HCT116 (cell line): ENCODE measurements around the gene FBXO47. TPM values are rescaled to one million over a fixed set of nuclear protein-coding genes. Genes with fewer than 3 reads are reported as not detected.

Source experiments
- ATAC-seq: fragments of 200-7000 bp; cut with Tn5 transposase; 2 replicates; pipeline ENCODE4 v1.9.1; 2020; ENCODE audit warnings: mild to moderate bottlenecking, moderate library complexity
- BruUV-seq: library from RNA; stranded (reverse); fragments of 400-500 nt; replicated peaks from 2 replicates; lab custom pipeline; 2021; lab: Mats Ljungman, UMichigan
- CTCF ChIA-PET: fragments of 300-600 bp; sonication (Branson Sonifier 250); formaldehyde crosslinking; loops from one replicate; lab custom pipeline; 2021; ENCODE audit warnings: antibody characterized with exemption; lab: Charles Lee
- POLR2A ChIA-PET: fragments of 300-600, 350-600 bp; sonication (Branson Sonifier 250); formaldehyde crosslinking; loops from one replicate; lab custom pipeline; 2021; ENCODE audit warnings: antibody characterized with exemption; lab: Charles Lee
- RAD21 ChIA-PET, 2 experiments: fragments of 300-600 bp; sonication (Branson Sonifier 250); formaldehyde crosslinking; loops; one replicate each; lab custom pipeline; 2023; ENCODE audit warnings: low total read pairs in 2 of 2; ENCODE audit not compliant: uncharacterized antibody in 2 of 2, unreplicated experiment in 2 of 2, low non-redundant PET in 1 of 2; lab: Charles Lee
- DNase-seq: peaks from one replicate; pipeline ENCODE4 v3.0.0-alpha.2; 2010; ENCODE audit warnings: low read depth, low spot score
- H2AFZ ChIP-seq: fragments of 200-600 bp; shearing (Covaris generic), sonication (generic); 2 replicates; pipeline ENCODE4 v1.6.1; 2017; ENCODE audit warnings: low read depth, mixed run types, mixed read lengths, antibody characterized with exemption, low read length; ENCODE audit not compliant: poor library complexity, severe bottlenecking
- H3K27ac ChIP-seq: 2 replicates; pipeline ENCODE4 v1.5.1; 2012; ENCODE audit warnings: low read depth, low read length
- H3K27me3 ChIP-seq: fragments of 200-600 bp; sonication (generic); 2 replicates; pipeline ENCODE4 v1.6.1; 2016; ENCODE audit warnings: mixed run types, low read length, mixed read lengths; ENCODE audit not compliant: insufficient read depth
- H3K36me3 ChIP-seq, 2 experiments: fragments of 200-500 bp in 1 of 2; fragments of 200-600 bp in 1 of 2; sonication (Bioruptor generic) in 1 of 2; sonication (generic) in 1 of 2; 2 replicates each; pipeline versions ENCODE4 v1.5.1 to v1.6.1; 2014 to 2016; ENCODE audit warnings: low read length in 2 of 2, inconsistent platforms in 1 of 2, mixed read lengths in 1 of 2, mixed run types in 1 of 2; ENCODE audit not compliant: insufficient read depth in 2 of 2, control insufficient read depth in 1 of 2
- H3K4me1 ChIP-seq, 2 experiments: fragments of 200-600 bp in 1 of 2; sonication (generic) in 1 of 2; 2 replicates each; pipeline versions ENCODE4 v1.5.1 to v1.6.1; 2012 to 2017; ENCODE audit warnings: low read length in 2 of 2, inconsistent platforms in 1 of 2, mild to moderate bottlenecking in 1 of 2, mixed read lengths in 1 of 2, mixed run types in 1 of 2, moderate library complexity in 1 of 2; ENCODE audit not compliant: insufficient read depth in 2 of 2, control insufficient read depth in 1 of 2
- H3K4me2 ChIP-seq: fragments of 200-600 bp; sonication (generic); 2 replicates; pipeline ENCODE4 v1.6.1; 2017; ENCODE audit warnings: mixed run types, low read length, mixed read lengths
- H3K4me3 ChIP-seq, 2 experiments: fragments of 200-600 bp in 1 of 2; sonication (generic) in 1 of 2; replicated peaks in 1 of 2; 2 replicates each; pipeline ENCODE4 v1.5.1; 2011 to 2016; ENCODE audit warnings: low read length in 2 of 2, control low read depth in 1 of 2, low read depth in 1 of 2, mild to moderate bottlenecking in 1 of 2, mixed read lengths in 1 of 2, mixed run types in 1 of 2
- H3K79me2 ChIP-seq: fragments of 200-600 bp; sonication (generic); 2 replicates; pipeline ENCODE4 v1.6.1; 2017; ENCODE audit warnings: mild to moderate bottlenecking, mixed run types, low read length, moderate library complexity, mixed read lengths; ENCODE audit not compliant: insufficient read depth
- H3K9ac ChIP-seq: fragments of 200-600 bp; sonication (generic); 2 replicates; pipeline ENCODE4 v1.6.1; 2016; ENCODE audit warnings: low read length, mixed read lengths
- H3K9me2 ChIP-seq: fragments of 200-600 bp; sonication (generic), shearing (Covaris generic); 2 replicates; pipeline ENCODE4 v1.6.1; 2017; ENCODE audit warnings: mixed run types, mild to moderate bottlenecking, moderate library complexity; ENCODE audit not compliant: insufficient read depth
- H3K9me3 ChIP-seq, 2 experiments: fragments of 200-500 bp in 1 of 2; fragments of 200-600 bp in 1 of 2; sonication (Bioruptor generic) in 1 of 2; sonication (generic) in 1 of 2; 2 replicates each; pipeline ENCODE4 v1.6.1; 2014 to 2017; ENCODE audit warnings: low read length in 2 of 2, mixed read lengths in 2 of 2, inconsistent platforms in 1 of 2, low read depth in 1 of 2, mild to moderate bottlenecking in 1 of 2, mixed run types in 1 of 2, moderate library complexity in 1 of 2; ENCODE audit not compliant: control insufficient read depth in 1 of 2, insufficient read depth in 1 of 2
- H4K20me1 ChIP-seq: fragments of 200-600 bp; sonication (generic), shearing (Covaris generic); 2 replicates; pipeline ENCODE4 v1.6.1; 2017; ENCODE audit warnings: mixed run types, mild to moderate bottlenecking, moderate library complexity; ENCODE audit not compliant: insufficient read depth
- EGR1 ChIP-seq: IDR thresholded peaks from 2 replicates; pipeline ENCODE4 v1.6.1; 2012; ENCODE audit warnings: low read depth
- ELF1 ChIP-seq: IDR thresholded peaks from 2 replicates; pipeline ENCODE4 v1.6.1; 2012; ENCODE audit warnings: low read depth, borderline replicate concordance
- EZH2 ChIP-seq: fragments of 200-600 bp; sonication (generic); IDR thresholded peaks from 2 replicates; pipeline ENCODE4 v1.6.1; 2017; ENCODE audit warnings: antibody characterized with exemption, mixed run types
- FOSL1 ChIP-seq: IDR thresholded peaks from 2 replicates; pipeline ENCODE4 v1.6.1; 2012; ENCODE audit warnings: low read depth
- JUND ChIP-seq: IDR thresholded peaks from 2 replicates; pipeline ENCODE4 v1.6.1; 2012
- POLR2A ChIP-seq: IDR thresholded peaks from 2 replicates; pipeline ENCODE4 v1.7.0; 2011; ENCODE audit warnings: borderline replicate concordance; ENCODE audit not compliant: insufficient read depth, insufficient read length; ENCODE audit errors: extremely low read depth
- RAD21 ChIP-seq: IDR thresholded peaks from 2 replicates; pipeline ENCODE4 v1.6.1; 2012; ENCODE audit warnings: low read depth, mild to moderate bottlenecking
- SRF ChIP-seq: IDR thresholded peaks from 2 replicates; pipeline ENCODE4 v1.6.1; 2012; ENCODE audit warnings: low read depth
- TCF7L2 ChIP-seq: IDR thresholded peaks from 2 replicates; pipeline ENCODE4 v1.7.0; 2011; ENCODE audit warnings: borderline replicate concordance, inconsistent platforms; ENCODE audit not compliant: insufficient read depth, insufficient read length; ENCODE audit errors: extremely low read depth
- ZFX ChIP-seq: fragments of 450-650 bp; IDR thresholded peaks from 2 replicates; pipeline ENCODE4 v1.6.1; 2017
- ZNF274 ChIP-seq: fragments of 200-500 bp; sonication (Bioruptor generic); IDR thresholded peaks from 2 replicates; pipeline ENCODE4 v1.6.1; 2014; ENCODE audit warnings: mild to moderate bottlenecking, low read depth, low read length, inconsistent platforms
- intact Hi-C: fragments of 100-400 bp; cut with micrococcal nuclease; formaldehyde crosslinking; loops from 2 replicates; pipeline ENCODE4 v1.10.0; 2022
- total RNA-seq: library from RNA; stranded (reverse); gene quantifications from one replicate; pipeline ENCODE4 v1.2.1, GENCODE V29; 2021; ENCODE audit not compliant: unreplicated experiment
- TF ChIP-seq, protein P1 (sequence below): IDR thresholded peaks from 2 replicates; pipeline ENCODE4 v1.6.1; 2012; ENCODE audit warnings: low read depth
- TF ChIP-seq, protein P2 (sequence below): IDR thresholded peaks from 2 replicates; pipeline ENCODE4 v1.6.1; 2011; ENCODE audit warnings: mild to moderate bottlenecking, low read length, moderate library complexity; ENCODE audit not compliant: insufficient replicate concordance; ENCODE audit errors: extremely low read depth

FBXO47 gene
- total RNA-seq, 1 experiment from 2014 or later = not detected

DNA sequence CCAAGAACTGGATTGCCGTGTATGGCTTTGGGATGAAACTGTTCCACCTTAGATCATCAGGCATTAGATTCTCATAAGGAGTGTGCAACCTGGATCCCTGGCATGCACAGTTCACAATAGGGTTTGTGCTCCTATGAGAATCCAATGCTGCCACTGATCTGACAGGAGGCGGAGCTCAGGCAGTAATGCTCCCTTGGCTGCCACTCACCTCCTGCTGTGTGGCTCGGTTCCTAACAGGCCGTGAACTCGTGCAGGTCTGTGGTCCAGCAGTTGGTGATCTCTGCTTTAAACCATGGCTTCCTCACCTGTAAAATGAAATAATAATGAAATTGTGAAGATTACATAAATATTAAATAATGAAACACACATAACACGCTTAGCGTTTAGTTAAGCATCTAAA lies 45.5 kb upstream of the FBXO47 start:
- Histone ChIP-seq H2AFZ (no peak overlapping the region), H3K9me2 (no peaks in the 10 kb centered on the region), H3K4me1 (peaks cover 8 to 12% of the 10 kb centered on the region in 2 experiments; a peak in 3 of 4 replicates), H3K4me3 (no peak overlapping the region), H3K27me3 (no peaks in the 10 kb centered on the region), H3K36me3 (no peaks in the 10 kb centered on the region), H4K20me1 (no peaks in the 10 kb centered on the region), H3K4me2 (no peak overlapping the region), H3K9ac (no peak overlapping the region), H3K9me3 (no peaks in the 10 kb centered on the region), H3K27ac (no peak overlapping the region), H3K79me2 (no peaks in the 10 kb centered on the region)
- intact Hi-C loops = no loop called here
- ChIA-PET RAD21 (no interaction called here), CTCF (no interaction called here), POLR2A (no interaction called here)
- no peak for ATAC-seq
- DNase-seq = no peak
- TF ChIP-seq ZNF274 (no peak), JUND (no peak), FOSL1 (no peak), POLR2A (no peak), EZH2 (no peak), SRF (no peak), TCF7L2 (no peak), ZFX (no peak), RAD21 (no peak), EGR1 (no peak), ELF1 (no peak)
- TF ChIP-seq, protein P1, sequence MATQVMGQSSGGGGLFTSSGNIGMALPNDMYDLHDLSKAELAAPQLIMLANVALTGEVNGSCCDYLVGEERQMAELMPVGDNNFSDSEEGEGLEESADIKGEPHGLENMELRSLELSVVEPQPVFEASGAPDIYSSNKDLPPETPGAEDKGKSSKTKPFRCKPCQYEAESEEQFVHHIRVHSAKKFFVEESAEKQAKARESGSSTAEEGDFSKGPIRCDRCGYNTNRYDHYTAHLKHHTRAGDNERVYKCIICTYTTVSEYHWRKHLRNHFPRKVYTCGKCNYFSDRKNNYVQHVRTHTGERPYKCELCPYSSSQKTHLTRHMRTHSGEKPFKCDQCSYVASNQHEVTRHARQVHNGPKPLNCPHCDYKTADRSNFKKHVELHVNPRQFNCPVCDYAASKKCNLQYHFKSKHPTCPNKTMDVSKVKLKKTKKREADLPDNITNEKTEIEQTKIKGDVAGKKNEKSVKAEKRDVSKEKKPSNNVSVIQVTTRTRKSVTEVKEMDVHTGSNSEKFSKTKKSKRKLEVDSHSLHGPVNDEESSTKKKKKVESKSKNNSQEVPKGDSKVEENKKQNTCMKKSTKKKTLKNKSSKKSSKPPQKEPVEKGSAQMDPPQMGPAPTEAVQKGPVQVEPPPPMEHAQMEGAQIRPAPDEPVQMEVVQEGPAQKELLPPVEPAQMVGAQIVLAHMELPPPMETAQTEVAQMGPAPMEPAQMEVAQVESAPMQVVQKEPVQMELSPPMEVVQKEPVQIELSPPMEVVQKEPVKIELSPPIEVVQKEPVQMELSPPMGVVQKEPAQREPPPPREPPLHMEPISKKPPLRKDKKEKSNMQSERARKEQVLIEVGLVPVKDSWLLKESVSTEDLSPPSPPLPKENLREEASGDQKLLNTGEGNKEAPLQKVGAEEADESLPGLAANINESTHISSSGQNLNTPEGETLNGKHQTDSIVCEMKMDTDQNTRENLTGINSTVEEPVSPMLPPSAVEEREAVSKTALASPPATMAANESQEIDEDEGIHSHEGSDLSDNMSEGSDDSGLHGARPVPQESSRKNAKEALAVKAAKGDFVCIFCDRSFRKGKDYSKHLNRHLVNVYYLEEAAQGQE = no peak
- TF ChIP-seq, protein P2, sequence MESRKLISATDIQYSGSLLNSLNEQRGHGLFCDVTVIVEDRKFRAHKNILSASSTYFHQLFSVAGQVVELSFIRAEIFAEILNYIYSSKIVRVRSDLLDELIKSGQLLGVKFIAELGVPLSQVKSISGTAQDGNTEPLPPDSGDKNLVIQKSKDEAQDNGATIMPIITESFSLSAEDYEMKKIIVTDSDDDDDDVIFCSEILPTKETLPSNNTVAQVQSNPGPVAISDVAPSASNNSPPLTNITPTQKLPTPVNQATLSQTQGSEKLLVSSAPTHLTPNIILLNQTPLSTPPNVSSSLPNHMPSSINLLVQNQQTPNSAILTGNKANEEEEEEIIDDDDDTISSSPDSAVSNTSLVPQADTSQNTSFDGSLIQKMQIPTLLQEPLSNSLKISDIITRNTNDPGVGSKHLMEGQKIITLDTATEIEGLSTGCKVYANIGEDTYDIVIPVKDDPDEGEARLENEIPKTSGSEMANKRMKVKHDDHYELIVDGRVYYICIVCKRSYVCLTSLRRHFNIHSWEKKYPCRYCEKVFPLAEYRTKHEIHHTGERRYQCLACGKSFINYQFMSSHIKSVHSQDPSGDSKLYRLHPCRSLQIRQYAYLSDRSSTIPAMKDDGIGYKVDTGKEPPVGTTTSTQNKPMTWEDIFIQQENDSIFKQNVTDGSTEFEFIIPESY = no peak
- BruUV-seq = no TSS peak
